HCT116 (cell line): ENCODE data around the gene CXCR4. TPM values are rescaled to one million over a fixed set of nuclear protein-coding genes. Genes with fewer than 3 reads are reported as not detected.
A peak's percentile ranks its signal among the peaks of the same experiment; 100 is the strongest.

Experiments used
- ATAC-seq: fragments of 200-7000 bp; cut with Tn5 transposase; 2 replicates; pipeline ENCODE4 v1.9.1; 2020; ENCODE audit warnings: mild to moderate bottlenecking, moderate library complexity
- BruUV-seq: library from RNA; stranded (reverse); fragments of 400-500 nt; replicated peaks from 2 replicates; lab custom pipeline; 2021; lab: Mats Ljungman, UMichigan
- CTCF ChIA-PET: fragments of 300-600 bp; sonication (Branson Sonifier 250); formaldehyde crosslinking; loops from one replicate; lab custom pipeline; 2021; ENCODE audit warnings: antibody characterized with exemption; lab: Charles Lee
- POLR2A ChIA-PET: fragments of 300-600, 350-600 bp; sonication (Branson Sonifier 250); formaldehyde crosslinking; loops from one replicate; lab custom pipeline; 2021; ENCODE audit warnings: antibody characterized with exemption; lab: Charles Lee
- RAD21 ChIA-PET, 2 experiments: fragments of 300-600 bp; sonication (Branson Sonifier 250); formaldehyde crosslinking; loops; one replicate each; lab custom pipeline; 2023; ENCODE audit warnings: low total read pairs in 2 of 2; ENCODE audit not compliant: uncharacterized antibody in 2 of 2, unreplicated experiment in 2 of 2, low non-redundant PET in 1 of 2; lab: Charles Lee
- DNase-seq: peaks from one replicate; pipeline ENCODE4 v3.0.0-alpha.2; 2010; ENCODE audit warnings: low read depth, low spot score
- H2AFZ ChIP-seq: fragments of 200-600 bp; shearing (Covaris generic), sonication (generic); 2 replicates; pipeline ENCODE4 v1.6.1; 2017; ENCODE audit warnings: low read depth, mixed run types, mixed read lengths, antibody characterized with exemption, low read length; ENCODE audit not compliant: poor library complexity, severe bottlenecking
- H3K27ac ChIP-seq: 2 replicates; pipeline ENCODE4 v1.5.1; 2012; ENCODE audit warnings: low read depth, low read length
- H3K27me3 ChIP-seq: fragments of 200-600 bp; sonication (generic); 2 replicates; pipeline ENCODE4 v1.6.1; 2016; ENCODE audit warnings: mixed run types, low read length, mixed read lengths; ENCODE audit not compliant: insufficient read depth
- H3K36me3 ChIP-seq, 2 experiments: fragments of 200-500 bp in 1 of 2; fragments of 200-600 bp in 1 of 2; sonication (Bioruptor generic) in 1 of 2; sonication (generic) in 1 of 2; 2 replicates each; pipeline versions ENCODE4 v1.5.1 to v1.6.1; 2014 to 2016; ENCODE audit warnings: low read length in 2 of 2, inconsistent platforms in 1 of 2, mixed read lengths in 1 of 2, mixed run types in 1 of 2; ENCODE audit not compliant: insufficient read depth in 2 of 2, control insufficient read depth in 1 of 2
- H3K4me1 ChIP-seq, 2 experiments: fragments of 200-600 bp in 1 of 2; sonication (generic) in 1 of 2; 2 replicates each; pipeline versions ENCODE4 v1.5.1 to v1.6.1; 2012 to 2017; ENCODE audit warnings: low read length in 2 of 2, inconsistent platforms in 1 of 2, mild to moderate bottlenecking in 1 of 2, mixed read lengths in 1 of 2, mixed run types in 1 of 2, moderate library complexity in 1 of 2; ENCODE audit not compliant: insufficient read depth in 2 of 2, control insufficient read depth in 1 of 2
- H3K4me2 ChIP-seq: fragments of 200-600 bp; sonication (generic); 2 replicates; pipeline ENCODE4 v1.6.1; 2017; ENCODE audit warnings: mixed run types, low read length, mixed read lengths
- H3K4me3 ChIP-seq, 2 experiments: fragments of 200-600 bp in 1 of 2; sonication (generic) in 1 of 2; replicated peaks in 1 of 2; 2 replicates each; pipeline ENCODE4 v1.5.1; 2011 to 2016; ENCODE audit warnings: low read length in 2 of 2, control low read depth in 1 of 2, low read depth in 1 of 2, mild to moderate bottlenecking in 1 of 2, mixed read lengths in 1 of 2, mixed run types in 1 of 2
- H3K79me2 ChIP-seq: fragments of 200-600 bp; sonication (generic); 2 replicates; pipeline ENCODE4 v1.6.1; 2017; ENCODE audit warnings: mild to moderate bottlenecking, mixed run types, low read length, moderate library complexity, mixed read lengths; ENCODE audit not compliant: insufficient read depth
- H3K9ac ChIP-seq: fragments of 200-600 bp; sonication (generic); 2 replicates; pipeline ENCODE4 v1.6.1; 2016; ENCODE audit warnings: low read length, mixed read lengths
- H3K9me2 ChIP-seq: fragments of 200-600 bp; sonication (generic), shearing (Covaris generic); 2 replicates; pipeline ENCODE4 v1.6.1; 2017; ENCODE audit warnings: mixed run types, mild to moderate bottlenecking, moderate library complexity; ENCODE audit not compliant: insufficient read depth
- H3K9me3 ChIP-seq, 2 experiments: fragments of 200-500 bp in 1 of 2; fragments of 200-600 bp in 1 of 2; sonication (Bioruptor generic) in 1 of 2; sonication (generic) in 1 of 2; 2 replicates each; pipeline ENCODE4 v1.6.1; 2014 to 2017; ENCODE audit warnings: low read length in 2 of 2, mixed read lengths in 2 of 2, inconsistent platforms in 1 of 2, low read depth in 1 of 2, mild to moderate bottlenecking in 1 of 2, mixed run types in 1 of 2, moderate library complexity in 1 of 2; ENCODE audit not compliant: control insufficient read depth in 1 of 2, insufficient read depth in 1 of 2
- H4K20me1 ChIP-seq: fragments of 200-600 bp; sonication (generic), shearing (Covaris generic); 2 replicates; pipeline ENCODE4 v1.6.1; 2017; ENCODE audit warnings: mixed run types, mild to moderate bottlenecking, moderate library complexity; ENCODE audit not compliant: insufficient read depth
- CBX3 ChIP-seq: IDR thresholded peaks from 2 replicates; pipeline ENCODE4 v1.6.1; 2012; ENCODE audit warnings: low read depth
- CEBPB ChIP-seq: IDR thresholded peaks from 2 replicates; pipeline ENCODE4 v1.6.1; 2012; ENCODE audit warnings: low read depth
- EGR1 ChIP-seq: IDR thresholded peaks from 2 replicates; pipeline ENCODE4 v1.6.1; 2012; ENCODE audit warnings: low read depth
- JUND ChIP-seq: IDR thresholded peaks from 2 replicates; pipeline ENCODE4 v1.6.1; 2012
- POLR2A ChIP-seq: IDR thresholded peaks from 2 replicates; pipeline ENCODE4 v1.7.0; 2011; ENCODE audit warnings: borderline replicate concordance; ENCODE audit not compliant: insufficient read depth, insufficient read length; ENCODE audit errors: extremely low read depth
- RAD21 ChIP-seq: IDR thresholded peaks from 2 replicates; pipeline ENCODE4 v1.6.1; 2012; ENCODE audit warnings: low read depth, mild to moderate bottlenecking
- TCF7L2 ChIP-seq: IDR thresholded peaks from 2 replicates; pipeline ENCODE4 v1.7.0; 2011; ENCODE audit warnings: borderline replicate concordance, inconsistent platforms; ENCODE audit not compliant: insufficient read depth, insufficient read length; ENCODE audit errors: extremely low read depth
- ZNF274 ChIP-seq: fragments of 200-500 bp; sonication (Bioruptor generic); IDR thresholded peaks from 2 replicates; pipeline ENCODE4 v1.6.1; 2014; ENCODE audit warnings: mild to moderate bottlenecking, low read depth, low read length, inconsistent platforms
- intact Hi-C: fragments of 100-400 bp; cut with micrococcal nuclease; formaldehyde crosslinking; loops from 2 replicates; pipeline ENCODE4 v1.10.0; 2022
- total RNA-seq: library from RNA; stranded (reverse); gene quantifications from one replicate; pipeline ENCODE4 v1.2.1, GENCODE V29; 2021; ENCODE audit not compliant: unreplicated experiment
- TF ChIP-seq, protein P1 (sequence below), 3 experiments: fragments of 200-600 bp in 1 of 3; sonication (generic) in 1 of 3; IDR thresholded peaks in 2 of 3; conservative IDR thresholded peaks in 1 of 3; 2 replicates each; pipeline ENCODE4 v1.5.1; 2012 to 2017; ENCODE audit warnings: low read depth in 2 of 3, low read length in 2 of 3, antibody characterized with exemption in 1 of 3, borderline replicate concordance in 1 of 3, control low read depth in 1 of 3, mild to moderate bottlenecking in 1 of 3, mixed read lengths in 1 of 3, mixed run types in 1 of 3, moderate library complexity in 1 of 3; ENCODE audit not compliant: insufficient read depth in 1 of 3
- TF ChIP-seq, protein P2 (sequence below): IDR thresholded peaks from 2 replicates; pipeline ENCODE4 v1.6.1; 2011; ENCODE audit warnings: mild to moderate bottlenecking, low read length, moderate library complexity; ENCODE audit not compliant: insufficient replicate concordance; ENCODE audit errors: extremely low read depth
- TF ChIP-seq, protein P3 (sequence below): IDR thresholded peaks from 2 replicates; pipeline ENCODE4 v1.6.1; 2012
- TF ChIP-seq, protein P4 (sequence below): IDR thresholded peaks from 2 replicates; pipeline ENCODE4 v1.6.1; 2012

Gene CXCR4
- total RNA-seq, 1 experiment from 2014 or later, result 1.3 TPM

DNA sequence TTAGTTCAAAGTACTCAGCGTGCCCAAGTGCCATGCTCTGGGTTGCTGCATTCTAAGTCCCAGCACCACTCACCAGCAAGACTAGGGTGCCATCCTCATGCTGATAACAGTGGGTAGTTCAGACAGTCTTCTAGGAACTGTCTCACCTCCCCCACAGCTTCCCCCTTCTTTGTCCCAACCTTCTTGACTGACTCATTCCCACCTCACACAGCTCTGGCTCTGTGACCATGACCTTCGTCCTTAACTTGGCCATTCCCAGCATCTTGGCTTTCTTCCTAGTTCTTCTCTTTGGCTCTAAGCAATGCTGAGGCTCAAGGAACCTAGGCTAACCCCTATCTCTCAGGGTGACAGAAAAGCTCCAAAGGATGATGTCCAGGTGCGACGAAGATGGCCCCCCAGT lies 20.0 kb upstream of the CXCR4 start:
- no TSS peak for BruUV-seq

DNA sequence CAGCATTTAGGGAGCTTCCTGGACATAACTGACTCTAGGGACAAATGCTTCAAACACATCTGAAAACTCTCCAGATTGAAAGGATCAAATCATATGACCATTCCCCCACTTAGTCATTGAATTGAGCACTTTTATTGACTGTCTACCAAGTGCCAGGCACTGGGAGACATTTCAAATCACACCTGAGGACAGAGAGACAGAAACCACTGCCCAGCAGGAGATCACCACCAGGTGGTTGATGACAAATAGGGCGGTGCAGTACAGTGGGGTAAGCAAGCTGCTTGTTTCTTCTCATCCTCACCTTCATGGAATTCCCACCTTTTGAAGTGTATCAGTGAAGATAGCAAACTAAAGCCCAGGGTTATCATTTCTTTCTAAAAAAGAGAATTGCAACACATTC lies 19.0 kb upstream of the CXCR4 start:
- Histone ChIP-seq H3K27me3 (peaks cover 18% of the 10 kb centered on the region), H2AFZ (no peak overlapping the region), H3K27ac (no peak overlapping the region), H3K4me2 (peak overlapping the region; percentile 40), H3K4me1 (peaks cover 19 to 26% of the 10 kb centered on the region in 2 experiments), H3K4me3 (no peak overlapping the region), H3K36me3 (no peaks in the 10 kb centered on the region), H3K79me2 (no peaks in the 10 kb centered on the region), H3K9ac (no peak overlapping the region), H3K9me2 (no peaks in the 10 kb centered on the region), H4K20me1 (no peaks in the 10 kb centered on the region), H3K9me3 (no peaks in the 10 kb centered on the region)
- ChIA-PET CTCF (no interaction called here), RAD21 (no interaction called here), POLR2A (no interaction called here)
- intact Hi-C loops, result no loop called here
- DNase-seq, result peak; percentile 66
- peak; percentile 93 for ATAC-seq
- BruUV-seq, result no TSS peak
- TF ChIP-seq CBX3 (0 out of 2 replicates have a peak, but pooled peaks have one; percentile 41), POLR2A (no peak), CEBPB (peak; percentile 54), RAD21 (peak; percentile 29), JUND (peak; percentile 64), TCF7L2 (no peak)
- TF ChIP-seq, protein P1, sequence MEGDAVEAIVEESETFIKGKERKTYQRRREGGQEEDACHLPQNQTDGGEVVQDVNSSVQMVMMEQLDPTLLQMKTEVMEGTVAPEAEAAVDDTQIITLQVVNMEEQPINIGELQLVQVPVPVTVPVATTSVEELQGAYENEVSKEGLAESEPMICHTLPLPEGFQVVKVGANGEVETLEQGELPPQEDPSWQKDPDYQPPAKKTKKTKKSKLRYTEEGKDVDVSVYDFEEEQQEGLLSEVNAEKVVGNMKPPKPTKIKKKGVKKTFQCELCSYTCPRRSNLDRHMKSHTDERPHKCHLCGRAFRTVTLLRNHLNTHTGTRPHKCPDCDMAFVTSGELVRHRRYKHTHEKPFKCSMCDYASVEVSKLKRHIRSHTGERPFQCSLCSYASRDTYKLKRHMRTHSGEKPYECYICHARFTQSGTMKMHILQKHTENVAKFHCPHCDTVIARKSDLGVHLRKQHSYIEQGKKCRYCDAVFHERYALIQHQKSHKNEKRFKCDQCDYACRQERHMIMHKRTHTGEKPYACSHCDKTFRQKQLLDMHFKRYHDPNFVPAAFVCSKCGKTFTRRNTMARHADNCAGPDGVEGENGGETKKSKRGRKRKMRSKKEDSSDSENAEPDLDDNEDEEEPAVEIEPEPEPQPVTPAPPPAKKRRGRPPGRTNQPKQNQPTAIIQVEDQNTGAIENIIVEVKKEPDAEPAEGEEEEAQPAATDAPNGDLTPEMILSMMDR (IDR thresholded peaks at IDR 0.05 in 2 of 3, conservative IDR thresholded peaks at IDR 0.05 in 1 of 3; ENCODE audit: borderline replicate concordance in 1 of 3, insufficient read depth in 1 of 3, low read depth in 2 of 3, low read length in 2 of 3), result peak in 1 of 3 experiments; percentile 32; a peak in 2 of 6 replicates
- TF ChIP-seq, protein P2, sequence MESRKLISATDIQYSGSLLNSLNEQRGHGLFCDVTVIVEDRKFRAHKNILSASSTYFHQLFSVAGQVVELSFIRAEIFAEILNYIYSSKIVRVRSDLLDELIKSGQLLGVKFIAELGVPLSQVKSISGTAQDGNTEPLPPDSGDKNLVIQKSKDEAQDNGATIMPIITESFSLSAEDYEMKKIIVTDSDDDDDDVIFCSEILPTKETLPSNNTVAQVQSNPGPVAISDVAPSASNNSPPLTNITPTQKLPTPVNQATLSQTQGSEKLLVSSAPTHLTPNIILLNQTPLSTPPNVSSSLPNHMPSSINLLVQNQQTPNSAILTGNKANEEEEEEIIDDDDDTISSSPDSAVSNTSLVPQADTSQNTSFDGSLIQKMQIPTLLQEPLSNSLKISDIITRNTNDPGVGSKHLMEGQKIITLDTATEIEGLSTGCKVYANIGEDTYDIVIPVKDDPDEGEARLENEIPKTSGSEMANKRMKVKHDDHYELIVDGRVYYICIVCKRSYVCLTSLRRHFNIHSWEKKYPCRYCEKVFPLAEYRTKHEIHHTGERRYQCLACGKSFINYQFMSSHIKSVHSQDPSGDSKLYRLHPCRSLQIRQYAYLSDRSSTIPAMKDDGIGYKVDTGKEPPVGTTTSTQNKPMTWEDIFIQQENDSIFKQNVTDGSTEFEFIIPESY, result peak; percentile 17

More for the DNA sequence above, 20.0 kb upstream of the CXCR4 start:
- no peaks in the 10 kb centered on the region for H3K79me2 ChIP-seq
- ChIA-PET RAD21 (no interaction called here), POLR2A (no interaction called here), CTCF (no interaction called here)
- H3K4me2 ChIP-seq, result peak overlapping the region; percentile 40
- intact Hi-C loops, result no loop called here
- H2AFZ ChIP-seq, result no peak overlapping the region
- H3K9me2 ChIP-seq, result no peaks in the 10 kb centered on the region
- no peak overlapping the region for H3K4me3 ChIP-seq
- no peak overlapping the region for H3K27ac ChIP-seq
- H4K20me1 ChIP-seq, result no peaks in the 10 kb centered on the region
- peaks cover 22% of the 10 kb centered on the region for H3K27me3 ChIP-seq
- H3K4me1 ChIP-seq, result peaks cover 19 to 26% of the 10 kb centered on the region in 2 experiments
- TF ChIP-seq RAD21, result no peak
- TF ChIP-seq, protein P3, sequence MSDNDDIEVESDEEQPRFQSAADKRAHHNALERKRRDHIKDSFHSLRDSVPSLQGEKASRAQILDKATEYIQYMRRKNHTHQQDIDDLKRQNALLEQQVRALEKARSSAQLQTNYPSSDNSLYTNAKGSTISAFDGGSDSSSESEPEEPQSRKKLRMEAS, result no peak
- TF ChIP-seq, protein P4, sequence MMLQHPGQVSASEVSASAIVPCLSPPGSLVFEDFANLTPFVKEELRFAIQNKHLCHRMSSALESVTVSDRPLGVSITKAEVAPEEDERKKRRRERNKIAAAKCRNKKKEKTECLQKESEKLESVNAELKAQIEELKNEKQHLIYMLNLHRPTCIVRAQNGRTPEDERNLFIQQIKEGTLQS, result no peak
- no peak for TF ChIP-seq ZNF274
- TF ChIP-seq, protein P2, result no peak
- no peak for TF ChIP-seq EGR1
- H3K9me3 ChIP-seq, result no peaks in the 10 kb centered on the region
- H3K36me3 ChIP-seq, result no peaks in the 10 kb centered on the region
- no peak overlapping the region for H3K9ac ChIP-seq
- peak; percentile 27 for ATAC-seq
- DNase-seq, result no peak
